GM10266 (cell line): Measurements from ENCODE around the gene CEACAM6.

ENCODE experiments used
- DNase-seq: peaks from one replicate; pipeline ENCODE4 v3.0.0; 2012; ENCODE audit errors: extremely low spot score
- TF ChIP-seq, protein P1 (sequence below): IDR thresholded peaks from 2 replicates; pipeline ENCODE4 v1.5.1; 2012; ENCODE audit warnings: mild to moderate bottlenecking, low read depth; ENCODE audit not compliant: control insufficient read depth, insufficient read depth; ENCODE audit errors: missing control alignments

CEACAM6 gene

DNA sequence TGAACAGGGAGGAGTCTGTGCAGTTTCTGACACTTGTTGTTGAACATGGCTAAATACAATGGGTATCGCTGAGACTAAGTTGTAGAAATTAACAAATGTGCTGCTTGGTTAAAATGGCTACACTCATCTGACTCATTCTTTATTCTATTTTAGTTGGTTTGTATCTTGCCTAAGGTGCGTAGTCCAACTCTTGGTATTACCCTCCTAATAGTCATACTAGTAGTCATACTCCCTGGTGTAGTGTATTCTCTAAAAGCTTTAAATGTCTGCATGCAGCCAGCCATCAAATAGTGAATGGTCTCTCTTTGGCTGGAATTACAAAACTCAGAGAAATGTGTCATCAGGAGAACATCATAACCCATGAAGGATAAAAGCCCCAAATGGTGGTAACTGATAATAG is 16.1 kb downstream of the CEACAM6 start:
- TF ChIP-seq, protein P1, sequence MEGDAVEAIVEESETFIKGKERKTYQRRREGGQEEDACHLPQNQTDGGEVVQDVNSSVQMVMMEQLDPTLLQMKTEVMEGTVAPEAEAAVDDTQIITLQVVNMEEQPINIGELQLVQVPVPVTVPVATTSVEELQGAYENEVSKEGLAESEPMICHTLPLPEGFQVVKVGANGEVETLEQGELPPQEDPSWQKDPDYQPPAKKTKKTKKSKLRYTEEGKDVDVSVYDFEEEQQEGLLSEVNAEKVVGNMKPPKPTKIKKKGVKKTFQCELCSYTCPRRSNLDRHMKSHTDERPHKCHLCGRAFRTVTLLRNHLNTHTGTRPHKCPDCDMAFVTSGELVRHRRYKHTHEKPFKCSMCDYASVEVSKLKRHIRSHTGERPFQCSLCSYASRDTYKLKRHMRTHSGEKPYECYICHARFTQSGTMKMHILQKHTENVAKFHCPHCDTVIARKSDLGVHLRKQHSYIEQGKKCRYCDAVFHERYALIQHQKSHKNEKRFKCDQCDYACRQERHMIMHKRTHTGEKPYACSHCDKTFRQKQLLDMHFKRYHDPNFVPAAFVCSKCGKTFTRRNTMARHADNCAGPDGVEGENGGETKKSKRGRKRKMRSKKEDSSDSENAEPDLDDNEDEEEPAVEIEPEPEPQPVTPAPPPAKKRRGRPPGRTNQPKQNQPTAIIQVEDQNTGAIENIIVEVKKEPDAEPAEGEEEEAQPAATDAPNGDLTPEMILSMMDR, result no peak
- no peak for DNase-seq

GRCh38 chr19:41774515-41774980 is 19.2 kb downstream of the CEACAM6 start:
- TF ChIP-seq, protein P1, result no peak
- DNase-seq, result no peak

- DNase-seq, result no peak
- TF ChIP-seq, protein P1, result no peak
Measured at GRCh38 chr19:41776700-41777099, 21.4 kb downstream of the CEACAM6 start.

- TF ChIP-seq, protein P1, result no peak
- no peak for DNase-seq
Measured at GRCh38 chr19:41783612-41784011, 28.3 kb downstream of the CEACAM6 start.

- TF ChIP-seq, protein P1, result no peak
- DNase-seq, result no peak
Measured at GRCh38 chr19:41784312-41784711, 29.0 kb downstream of the CEACAM6 start.

DNA sequence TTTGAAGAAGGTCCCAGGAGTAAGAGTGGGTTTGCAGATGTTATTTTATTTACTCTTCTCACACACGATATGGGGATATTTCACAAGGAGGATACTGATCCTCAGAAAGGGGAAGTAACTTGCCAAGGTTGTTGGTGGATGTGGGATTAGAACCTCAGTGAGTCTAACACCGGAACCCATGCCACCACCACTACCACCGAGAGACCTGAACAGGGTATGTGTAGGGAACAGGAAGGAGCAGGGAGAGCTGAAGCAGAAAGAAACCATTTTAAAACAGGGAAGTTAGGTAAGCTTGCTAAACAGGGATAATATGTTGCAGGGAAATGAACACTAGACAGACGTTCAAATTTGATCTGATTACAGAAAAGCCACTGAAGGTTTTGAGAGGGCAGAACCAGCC is 29.4 kb downstream of the CEACAM6 start:
- DNase-seq, result no peak
- TF ChIP-seq, protein P1, result no peak

GRCh38 chr19:41785653-41786052 is 30.3 kb downstream of the CEACAM6 start:
- peak; percentile 78 for DNase-seq
- TF ChIP-seq, protein P1, result peak; percentile 96
